Mesenchymal stem cell (in vitro differentiated cells and primary cell): ENCODE data around the gene GIGYF2. TPM values are rescaled to one million over a fixed set of nuclear protein-coding genes. Genes with fewer than 3 reads are reported as not detected.

Source experiments
- DNase-seq: peaks from one replicate; pipeline ENCODE4 v3.0.0-alpha.2; 2013
- H2AFZ ChIP-seq: one replicate; pipeline ENCODE4 v1.6.1; 2013; ENCODE audit warnings: low read depth, mild to moderate bottlenecking, control low read depth, inconsistent platforms, low read length, moderate library complexity
- H2AK5ac ChIP-seq: 2 replicates; pipeline ENCODE4 v1.6.1; 2013; ENCODE audit warnings: low read length, moderate library complexity, mild to moderate bottlenecking, inconsistent platforms; ENCODE audit not compliant: severe bottlenecking
- H2BK120ac ChIP-seq: one replicate; pipeline ENCODE4 v1.6.1; 2013; ENCODE audit warnings: low read depth, mild to moderate bottlenecking, inconsistent platforms, low read length, moderate library complexity
- H2BK12ac ChIP-seq, 2 experiments: one replicate each; pipeline ENCODE4 v1.6.1; 2013; ENCODE audit warnings: inconsistent platforms in 2 of 2, low read length in 2 of 2, mild to moderate bottlenecking in 2 of 2, moderate library complexity in 2 of 2, control low read depth in 1 of 2
- H2BK15ac ChIP-seq: one replicate; pipeline ENCODE4 v1.6.1; 2013; ENCODE audit warnings: mild to moderate bottlenecking, low read depth, inconsistent platforms; ENCODE audit not compliant: poor library complexity, severe bottlenecking
- H2BK5ac ChIP-seq: 2 replicates; pipeline ENCODE4 v1.6.1; 2013; ENCODE audit warnings: low read depth, mild to moderate bottlenecking, low read length, control low read depth, inconsistent platforms; ENCODE audit not compliant: poor library complexity, severe bottlenecking
- H3K14ac ChIP-seq, 2 experiments: one replicate each; pipeline ENCODE4 v1.6.1; 2013; ENCODE audit warnings: inconsistent platforms in 2 of 2, low read length in 2 of 2, control low read depth in 1 of 2, mild to moderate bottlenecking in 1 of 2, moderate library complexity in 1 of 2
- H3K18ac ChIP-seq, 2 experiments: one replicate each; pipeline ENCODE4 v1.6.1; 2013; ENCODE audit warnings: inconsistent platforms in 2 of 2, low read length in 2 of 2, control low read depth in 1 of 2, low read depth in 1 of 2, mild to moderate bottlenecking in 1 of 2
- H3K23ac ChIP-seq, 2 experiments: one replicate each; pipeline ENCODE4 v1.6.1; 2013; ENCODE audit warnings: inconsistent platforms in 2 of 2, low read length in 2 of 2, mild to moderate bottlenecking in 2 of 2, moderate library complexity in 2 of 2, control low read depth in 1 of 2
- H3K27ac ChIP-seq: 2 replicates; pipeline ENCODE4 v1.5.1; 2013; ENCODE audit warnings: mild to moderate bottlenecking, moderate library complexity, low read length, control low read depth, inconsistent platforms; ENCODE audit not compliant: poor library complexity, severe bottlenecking
- H3K27me3 ChIP-seq, 2 experiments: 2 replicates each; pipeline versions ENCODE4 v1.6.1 to v1.7.0; 2013; ENCODE audit warnings: low read length in 2 of 2, mild to moderate bottlenecking in 2 of 2, moderate library complexity in 2 of 2, control low read depth in 1 of 2, inconsistent platforms in 1 of 2; ENCODE audit not compliant: control insufficient read depth in 1 of 2, insufficient read depth in 1 of 2
- H3K36me3 ChIP-seq, 2 experiments: 2 replicates each; pipeline versions ENCODE4 v1.6.1 to v1.7.0; 2013; ENCODE audit warnings: low read length in 2 of 2, control low read depth in 1 of 2, inconsistent platforms in 1 of 2, low read depth in 1 of 2, mild to moderate bottlenecking in 1 of 2; ENCODE audit not compliant: insufficient read depth in 2 of 2, control insufficient read depth in 1 of 2
- H3K4ac ChIP-seq, 2 experiments: one replicate each; pipeline ENCODE4 v1.6.1; 2013; ENCODE audit warnings: inconsistent platforms in 2 of 2, low read length in 2 of 2, mild to moderate bottlenecking in 2 of 2, moderate library complexity in 2 of 2, control low read depth in 1 of 2, low read depth in 1 of 2
- H3K4me1 ChIP-seq: 2 replicates; pipeline ENCODE4 v1.6.1; 2013; ENCODE audit warnings: low read depth, low read length, control low read depth; ENCODE audit not compliant: control insufficient read depth, insufficient read depth
- H3K4me2 ChIP-seq: 2 replicates; pipeline ENCODE4 v1.6.1; 2013; ENCODE audit warnings: low read length, mild to moderate bottlenecking, inconsistent platforms; ENCODE audit not compliant: poor library complexity, severe bottlenecking
- H3K4me3 ChIP-seq, 2 experiments: 2 replicates each; pipeline versions ENCODE4 v1.5.1 to v1.7.0; 2013; ENCODE audit warnings: low read length in 2 of 2, mild to moderate bottlenecking in 2 of 2, control low read depth in 1 of 2, low read depth in 1 of 2; ENCODE audit not compliant: insufficient read depth in 1 of 2
- H3K79me1 ChIP-seq: replicated peaks from 2 replicates; pipeline ENCODE4 v1.6.1; 2013; ENCODE audit warnings: mild to moderate bottlenecking, control low read depth, low read length, inconsistent platforms; ENCODE audit not compliant: poor library complexity, severe bottlenecking
- H3K9ac ChIP-seq: 2 replicates; pipeline ENCODE4 v1.7.0; 2013; ENCODE audit warnings: mild to moderate bottlenecking, low read length, moderate library complexity
- H3K9me3 ChIP-seq: 2 replicates; pipeline ENCODE4 v1.7.0; 2013; ENCODE audit warnings: mild to moderate bottlenecking, low read length; ENCODE audit not compliant: control insufficient read depth
- H4K8ac ChIP-seq: one replicate; pipeline ENCODE4 v1.6.1; 2013; ENCODE audit warnings: inconsistent platforms, mild to moderate bottlenecking, low read length, moderate library complexity
- H4K91ac ChIP-seq: one replicate; pipeline ENCODE4 v1.6.1; 2013; ENCODE audit warnings: mild to moderate bottlenecking, low read length, inconsistent platforms
- WGBS: methylation state at CpG from one replicate; pipeline ENCODE4 v1.1.7; 2013; ENCODE audit warnings: mixed read lengths; 5-methylcytosine and 5-hydroxymethylcytosine counted together
- polyA plus RNA-seq, 2 experiments: library from polyadenylated mRNA; stranded (reverse); fragments of 200-250 nt; gene quantifications; one replicate each; pipeline ENCODE4 v1.2.3, GENCODE V29; 2013

GIGYF2 gene, protein sequence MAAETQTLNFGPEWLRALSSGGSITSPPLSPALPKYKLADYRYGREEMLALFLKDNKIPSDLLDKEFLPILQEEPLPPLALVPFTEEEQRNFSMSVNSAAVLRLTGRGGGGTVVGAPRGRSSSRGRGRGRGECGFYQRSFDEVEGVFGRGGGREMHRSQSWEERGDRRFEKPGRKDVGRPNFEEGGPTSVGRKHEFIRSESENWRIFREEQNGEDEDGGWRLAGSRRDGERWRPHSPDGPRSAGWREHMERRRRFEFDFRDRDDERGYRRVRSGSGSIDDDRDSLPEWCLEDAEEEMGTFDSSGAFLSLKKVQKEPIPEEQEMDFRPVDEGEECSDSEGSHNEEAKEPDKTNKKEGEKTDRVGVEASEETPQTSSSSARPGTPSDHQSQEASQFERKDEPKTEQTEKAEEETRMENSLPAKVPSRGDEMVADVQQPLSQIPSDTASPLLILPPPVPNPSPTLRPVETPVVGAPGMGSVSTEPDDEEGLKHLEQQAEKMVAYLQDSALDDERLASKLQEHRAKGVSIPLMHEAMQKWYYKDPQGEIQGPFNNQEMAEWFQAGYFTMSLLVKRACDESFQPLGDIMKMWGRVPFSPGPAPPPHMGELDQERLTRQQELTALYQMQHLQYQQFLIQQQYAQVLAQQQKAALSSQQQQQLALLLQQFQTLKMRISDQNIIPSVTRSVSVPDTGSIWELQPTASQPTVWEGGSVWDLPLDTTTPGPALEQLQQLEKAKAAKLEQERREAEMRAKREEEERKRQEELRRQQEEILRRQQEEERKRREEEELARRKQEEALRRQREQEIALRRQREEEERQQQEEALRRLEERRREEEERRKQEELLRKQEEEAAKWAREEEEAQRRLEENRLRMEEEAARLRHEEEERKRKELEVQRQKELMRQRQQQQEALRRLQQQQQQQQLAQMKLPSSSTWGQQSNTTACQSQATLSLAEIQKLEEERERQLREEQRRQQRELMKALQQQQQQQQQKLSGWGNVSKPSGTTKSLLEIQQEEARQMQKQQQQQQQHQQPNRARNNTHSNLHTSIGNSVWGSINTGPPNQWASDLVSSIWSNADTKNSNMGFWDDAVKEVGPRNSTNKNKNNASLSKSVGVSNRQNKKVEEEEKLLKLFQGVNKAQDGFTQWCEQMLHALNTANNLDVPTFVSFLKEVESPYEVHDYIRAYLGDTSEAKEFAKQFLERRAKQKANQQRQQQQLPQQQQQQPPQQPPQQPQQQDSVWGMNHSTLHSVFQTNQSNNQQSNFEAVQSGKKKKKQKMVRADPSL (N-terminal part only)
- 31.8 TPM for polyA plus RNA-seq (2013, experiment 1 of 2)
- 29.3 TPM for polyA plus RNA-seq (2013, experiment 2 of 2)

DNA sequence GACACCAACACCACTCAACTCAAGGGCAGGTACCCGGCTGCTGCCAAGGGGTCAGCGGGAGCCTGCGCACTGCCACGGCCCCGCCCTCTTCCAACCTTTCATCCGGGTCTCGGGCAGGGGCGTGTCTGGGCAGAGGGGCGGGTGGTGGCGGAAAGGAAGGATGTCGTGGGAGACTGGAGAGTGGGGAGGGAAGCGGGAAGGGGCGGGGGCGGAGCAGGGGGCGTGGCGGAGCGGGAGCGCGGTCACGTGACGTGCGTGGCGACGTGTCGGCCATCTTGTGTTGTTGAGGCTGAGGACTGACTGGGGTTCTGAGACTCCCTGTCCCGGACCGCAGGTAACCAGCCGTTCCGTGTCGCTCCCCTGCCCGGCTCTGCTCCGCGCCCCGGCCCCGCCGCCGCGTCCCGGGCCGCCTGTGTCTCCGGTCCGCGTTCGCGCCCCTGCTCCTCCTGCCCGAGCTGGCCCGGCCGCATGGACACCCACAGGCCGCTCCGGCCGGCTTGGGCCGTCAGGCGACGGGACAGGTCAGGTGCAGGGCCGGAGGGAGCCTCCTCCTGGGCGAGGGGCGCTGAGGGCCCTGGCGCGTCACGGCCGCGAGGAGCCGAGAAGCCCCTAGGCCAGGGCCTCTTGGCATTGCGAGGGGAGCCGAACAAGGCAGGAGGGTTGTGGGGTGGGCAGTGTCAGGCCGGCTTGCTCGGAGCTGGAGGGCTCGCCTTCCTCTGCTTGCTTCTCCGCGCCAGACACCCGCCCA lies at the start of gene GIGYF2:
GIGYF2 (plus strand) TSS at position 273 of the 748 bp plus-strand sequence. CDS start 37,867 bp downstream, outside the sequence.
- H3K4me2 ChIP-seq: peak within 1 kb of the TSS; percentile 85
- no peaks in the 10 kb centered on the region for H3K9me3 ChIP-seq
- peak within 1 kb of the TSS; percentile 97 for H2AFZ ChIP-seq
- peak within 1 kb of the TSS; percentile 45 for H2BK15ac ChIP-seq
- H3K4ac ChIP-seq: peak within 1 kb of the TSS; percentile 75 to 93
- under 1% methylated on average over 49 of the region's 71 CpGs for WGBS
- H3K4me3 ChIP-seq: peak within 1 kb of the TSS; percentile 98 to 99
- peak within 1 kb of the TSS; percentile 61 for H2BK5ac ChIP-seq
- H3K9ac ChIP-seq: peak within 1 kb of the TSS; percentile 98
- H4K8ac ChIP-seq: peak within 1 kb of the TSS; percentile 97
- no peak within 1 kb of the TSS for H2AK5ac ChIP-seq
- H3K79me1 ChIP-seq: no peaks in the 10 kb centered on the region
- peak within 1 kb of the TSS; percentile 92 for H4K91ac ChIP-seq
- H3K18ac ChIP-seq: peak within 1 kb of the TSS; percentile 92 to 93
- H3K23ac ChIP-seq: peak within 1 kb of the TSS in 1 of 2 experiments; percentile 96
- no peaks in the 10 kb centered on the region for H3K27me3 ChIP-seq
- peak within 1 kb of the TSS; percentile 81 for H2BK120ac ChIP-seq
- peak within 1 kb of the TSS; percentile 63 for H3K27ac ChIP-seq
- peaks cover 5% of the 10 kb centered on the region for H3K4me1 ChIP-seq
- DNase-seq: peak; percentile 94
- H3K14ac ChIP-seq: peak within 1 kb of the TSS in 1 of 2 experiments; percentile 98
- H2BK12ac ChIP-seq: peak within 1 kb of the TSS in 1 of 2 experiments; percentile 59
- peaks cover 0 to 3% of the 10 kb centered on the region in 2 experiments for H3K36me3 ChIP-seq

DNA sequence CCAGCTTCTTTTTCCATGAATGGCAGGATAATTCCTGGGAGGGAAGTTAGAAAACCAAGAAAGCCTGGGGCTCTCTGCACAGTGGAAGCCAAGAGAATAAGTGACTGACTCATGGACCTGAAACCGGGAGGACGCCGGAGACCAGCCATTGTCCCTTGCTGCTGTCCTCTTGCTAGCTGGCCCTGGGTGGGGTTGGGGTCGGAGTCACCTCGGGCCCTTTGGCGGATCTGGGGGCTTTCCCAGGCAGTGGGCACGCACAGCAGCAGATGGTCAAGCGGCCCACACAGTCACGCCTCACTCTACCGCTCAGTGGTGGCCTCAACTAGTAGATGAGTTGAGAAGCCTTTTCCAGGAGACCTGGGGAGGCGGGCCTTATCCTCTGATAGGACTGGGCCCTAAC lies 48.1 kb upstream of the GIGYF2 start:
- Histone ChIP-seq H3K27me3 (peaks cover 14 to 26% of the 10 kb centered on the region in 2 experiments), H2BK5ac (no peak overlapping the region), H2AK5ac (no peak overlapping the region), H3K14ac (no peak overlapping the region), H4K91ac (no peak overlapping the region), H2BK120ac (no peak overlapping the region), H4K8ac (no peak overlapping the region), H3K23ac (no peak overlapping the region), H3K79me1 (no peaks in the 10 kb centered on the region), H2BK12ac (no peak overlapping the region), H3K9ac (no peak overlapping the region), H3K36me3 (no peaks in the 10 kb centered on the region), H3K4ac (no peak overlapping the region), H3K18ac (no peak overlapping the region), H2BK15ac (no peak overlapping the region), H2AFZ (no peak overlapping the region), H3K4me2 (no peak overlapping the region), H3K9me3 (no peaks in the 10 kb centered on the region), H3K4me3 (no peak overlapping the region), H3K4me1 (peaks cover 2% of the 10 kb centered on the region), H3K27ac (no peak overlapping the region)
- 95% methylated on average over 11 of the region's 11 CpGs for WGBS
- no peak for DNase-seq

DNA sequence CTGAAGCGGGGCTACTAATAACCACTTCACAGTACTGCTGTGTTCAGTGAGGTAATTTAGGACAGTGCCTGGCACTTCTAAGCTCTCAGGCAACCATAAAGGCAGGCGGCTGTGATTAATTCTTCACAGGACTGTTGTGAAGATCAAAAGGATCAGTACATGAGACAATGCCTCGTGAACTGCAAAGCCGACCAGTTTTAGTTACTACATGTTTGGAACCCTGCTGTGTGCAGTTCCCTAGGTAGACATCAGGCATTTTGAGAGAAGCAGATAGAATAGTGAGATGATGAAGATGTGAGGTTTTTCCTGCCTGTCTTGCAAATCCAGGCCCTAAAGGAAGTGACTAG lies 44.7 kb upstream of the GIGYF2 start:
- H4K8ac ChIP-seq: no peak overlapping the region
- H3K23ac ChIP-seq: no peak overlapping the region
- no peaks in the 10 kb centered on the region for H3K36me3 ChIP-seq
- H3K9me3 ChIP-seq: no peaks in the 10 kb centered on the region
- H3K9ac ChIP-seq: no peak overlapping the region
- H3K18ac ChIP-seq: no peak overlapping the region
- H2AFZ ChIP-seq: no peak overlapping the region
- no peak overlapping the region for H3K4ac ChIP-seq
- H2BK15ac ChIP-seq: no peak overlapping the region
- H3K4me2 ChIP-seq: no peak overlapping the region
- H4K91ac ChIP-seq: no peak overlapping the region
- H2AK5ac ChIP-seq: no peak overlapping the region
- no peak overlapping the region for H3K14ac ChIP-seq
- H3K27ac ChIP-seq: no peak overlapping the region
- no peak overlapping the region for H2BK5ac ChIP-seq
- DNase-seq: no peak
- H2BK120ac ChIP-seq: no peak overlapping the region
- H3K4me3 ChIP-seq: no peak overlapping the region
- H3K27me3 ChIP-seq: peaks cover 10 to 26% of the 10 kb centered on the region in 2 experiments
- WGBS: 27% methylated on average over 4 of the region's 4 CpGs
- H3K4me1 ChIP-seq: no peaks in the 10 kb centered on the region
- H3K79me1 ChIP-seq: no peaks in the 10 kb centered on the region
- H2BK12ac ChIP-seq: no peak overlapping the region
